ENCODE results near the gene ZNF324. TPM values are rescaled to one million over a fixed set of nuclear protein-coding genes. Genes with fewer than 3 reads are reported as not detected.

ZNF324 gene
- total and polyA plus RNA-seq, 4 donors = 2.3 to 8.4 (median 5.5) TPM

- Histone ChIP-seq H3K27ac (ENCODE audit: low read depth in 1 of 2, low read length in 2 of 2) (peak overlapping the region; percentile 87 to 88), H3K4me3 (ENCODE audit: low read depth in 1 of 3, low read length in 3 of 3) (peak overlapping the region in 1 of 3 donors; percentile 62), H3K9ac (ENCODE audit: low read depth in 1 of 2, low read length in 2 of 2) (no peak overlapping the region), H3K4me1 (ENCODE audit: control insufficient read depth in 4 of 4, insufficient read depth in 4 of 4, low read length in 3 of 4) (peaks cover 5 to 21% (median 15%) of the 10 kb centered on the region in 4 donors), H3K36me3 (ENCODE audit: control insufficient read depth in 4 of 4, insufficient read depth in 3 of 4, low read depth in 1 of 4, low read length in 3 of 4) (peaks cover 0 to 17% (median 5%) of the 10 kb centered on the region in 4 donors), H3K9me3 (ENCODE audit: control insufficient read depth in 4 of 4, low read length in 3 of 4) (no peaks in the 10 kb centered on the region), H3K27me3 (ENCODE audit: control insufficient read depth in 4 of 4, insufficient read depth in 4 of 4, low read length in 3 of 4) (no peaks in the 10 kb centered on the region)
- 89% methylated on average over 15 of the region's 15 CpGs for WGBS
- DNase-seq (ENCODE audit: low spot score) = no peak
- TF ChIP-seq CTCF (IDR thresholded peaks at IDR 0.05; ENCODE audit: low read depth, low read length, missing input control) (no peak), RAD21 (IDR thresholded peaks at IDR 0.05) (no peak), EGR1 (IDR thresholded peaks at IDR 0.05; ENCODE audit: low read depth in 2 of 2) (no peak), FOXA2 (IDR thresholded peaks at IDR 0.05) (no peak), YY1 (IDR thresholded peaks at IDR 0.05) (no peak), GABPA (IDR thresholded peaks at IDR 0.05 in 1 of 2, conservative IDR thresholded peaks at IDR 0.05 in 1 of 2) (no peak), MAX (IDR thresholded peaks at IDR 0.05) (no peak), HNF4G (IDR thresholded peaks at IDR 0.05) (no peak), REST (IDR thresholded peaks at IDR 0.05) (no peak), RXRA (IDR thresholded peaks at IDR 0.05) (no peak), TAF1 (conservative IDR thresholded peaks at IDR 0.05) (no peak), FOXA1 (IDR thresholded peaks at IDR 0.05) (no peak), HNF4A (conservative IDR thresholded peaks at IDR 0.05) (no peak), NR2F2 (IDR thresholded peaks at IDR 0.05) (no peak), ZBTB33 (IDR thresholded peaks at IDR 0.05) (no peak), ATF3 (IDR thresholded peaks at IDR 0.05) (no peak), SP1 (IDR thresholded peaks at IDR 0.05) (no peak)
These were observed 10.2 kb downstream of the ZNF324 start for GRCh38 chr19:58477130-58477529.

All from liver (tissue), 9 donors.